ENCODE measurements around the gene RNF10.

GRCh38 chr12:120497524-120498150 is 36.5 kb upstream of the RNF10 start:
- TF ChIP-seq CTCF (conservative IDR thresholded peaks at IDR 0.05; ENCODE audit: low read length) (no peak), EZH2phosphoT487 (IDR thresholded peaks at IDR 0.05; ENCODE audit: borderline replicate concordance) (no peak)

Data from Loucy (cell line).